ENCODE results near the gene DUSP15.

GRCh38 chr20:31835977-31836852 lies 34.1 kb downstream of the DUSP15 start:
- TF ChIP-seq EZH2 (IDR thresholded peaks at IDR 0.05; ENCODE audit: low read depth), result no peak
- no peak for TF ChIP-seq CTCF (conservative IDR thresholded peaks at IDR 0.05)

All from PC-9 (cell line).